Endometrial microvascular endothelial cells (primary cell): ENCODE data around the gene FLOT1. TPM values are rescaled to one million over a fixed set of nuclear protein-coding genes. Genes with fewer than 3 reads are reported as not detected.

ENCODE experiments used
- in situ Hi-C: cut with HindIII; loops from 2 replicates; pipeline ENCODE4 v1.10.0; 2017; ENCODE audit warnings: low sequenced_read_pairs, low pct_unique_long_range_greater_than_20kb; ENCODE audit errors: inconsistent ontology term
- total RNA-seq: library from RNA; depleted of rRNA; stranded (reverse); fragments of >200 nt; gene quantifications from one replicate; pipeline ENCODE4 v1.2.3, GENCODE V29; 2015; ENCODE audit errors: inconsistent ontology term

Gene FLOT1
- total RNA-seq, 1 donor from 2014 or later: 133 TPM

DNA sequence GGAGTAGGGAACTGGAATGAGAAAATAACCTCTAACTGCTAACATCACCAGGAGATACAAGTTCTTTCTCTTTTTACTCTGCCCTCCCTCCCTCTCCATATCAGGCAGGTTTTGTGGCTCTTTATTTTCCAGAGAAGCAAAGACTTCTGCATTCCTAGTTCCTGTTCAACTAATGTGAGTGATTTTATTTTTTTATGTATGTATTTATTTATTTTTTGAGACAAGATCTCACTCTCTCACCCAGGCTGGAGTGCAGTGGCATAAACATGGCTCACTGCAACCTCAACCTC, 7.8 kb upstream of the FLOT1 start:
- in situ Hi-C loops: no loop called here

DNA sequence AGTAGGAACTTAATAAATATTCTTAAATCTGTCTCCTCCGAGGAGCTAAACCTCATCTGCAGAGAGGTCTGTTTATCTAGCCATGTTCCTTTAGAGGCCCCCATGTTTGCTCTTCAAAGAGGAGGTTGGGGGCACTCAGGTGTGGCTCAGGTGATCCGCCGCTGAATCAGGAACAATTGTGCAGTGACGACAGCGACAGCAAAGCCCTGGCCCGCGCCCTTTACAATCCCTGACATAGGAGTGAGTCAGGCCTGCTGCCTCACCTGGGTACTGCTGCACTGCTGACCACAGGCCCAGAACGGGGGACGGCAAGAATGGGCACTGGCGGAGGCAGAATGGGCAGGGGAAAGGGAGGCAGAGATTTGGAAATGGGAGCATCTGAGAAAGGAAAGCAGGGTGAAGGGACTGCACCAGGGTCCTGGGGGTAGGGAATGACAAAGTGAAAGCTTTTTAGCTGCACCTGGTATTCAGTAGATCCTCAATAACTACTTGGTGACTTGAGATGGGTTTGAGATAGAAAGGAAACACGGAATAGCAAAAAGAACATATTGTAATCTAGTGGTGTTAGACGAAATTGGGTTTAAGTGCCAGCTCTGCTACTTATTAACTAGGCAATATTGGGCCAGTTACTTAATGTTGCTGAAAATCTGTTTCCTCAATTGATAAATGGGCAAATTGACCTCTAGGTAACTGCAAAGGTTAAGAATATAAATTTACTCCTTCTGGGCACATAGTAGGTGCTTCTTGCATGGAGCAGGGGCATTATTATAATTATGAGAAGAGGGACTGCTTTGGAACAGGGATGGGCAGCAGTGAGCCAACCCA, 7.3 kb upstream of the FLOT1 start:
- in situ Hi-C loops: loop anchor here (10.0 kb wide), 1 partner anchor 155 kb away; no protein-coding TSS in a partner anchor

DNA sequence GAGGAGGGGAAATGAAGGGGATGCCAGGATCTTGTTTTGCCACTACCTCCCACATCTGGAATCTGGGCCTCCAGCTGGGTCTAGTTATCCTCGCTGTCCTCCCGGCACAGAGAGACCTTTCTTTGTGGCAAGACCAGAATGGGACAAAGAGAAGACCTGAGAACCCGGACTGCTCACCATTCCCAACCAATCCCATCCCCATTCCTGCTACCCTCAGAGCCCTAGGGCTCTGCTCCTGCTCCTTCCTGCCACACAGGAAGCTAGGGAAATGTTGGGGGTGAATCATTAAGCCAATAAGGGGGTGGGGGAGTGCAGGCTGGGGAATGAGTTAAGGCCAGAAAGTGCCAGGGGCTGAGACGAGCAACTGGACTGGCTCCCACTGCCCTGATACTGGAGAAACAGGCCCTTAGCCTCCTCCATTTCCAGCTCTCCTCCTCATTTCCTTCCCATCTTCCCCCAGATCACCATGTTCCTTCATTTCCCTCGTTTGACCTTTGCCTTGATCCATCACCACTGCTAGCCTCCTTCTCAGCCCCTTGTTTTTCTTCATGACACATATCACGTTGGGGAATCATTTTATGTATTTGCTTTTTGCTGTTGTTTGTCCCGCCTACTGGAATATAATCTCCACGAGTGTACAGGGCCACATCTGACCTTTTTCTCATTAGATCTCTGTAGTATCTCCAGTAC, 6.5 kb upstream of the FLOT1 start:
- in situ Hi-C loops: loop anchor here (10.0 kb wide), 1 partner anchor 154 kb away; no protein-coding TSS in a partner anchor

DNA sequence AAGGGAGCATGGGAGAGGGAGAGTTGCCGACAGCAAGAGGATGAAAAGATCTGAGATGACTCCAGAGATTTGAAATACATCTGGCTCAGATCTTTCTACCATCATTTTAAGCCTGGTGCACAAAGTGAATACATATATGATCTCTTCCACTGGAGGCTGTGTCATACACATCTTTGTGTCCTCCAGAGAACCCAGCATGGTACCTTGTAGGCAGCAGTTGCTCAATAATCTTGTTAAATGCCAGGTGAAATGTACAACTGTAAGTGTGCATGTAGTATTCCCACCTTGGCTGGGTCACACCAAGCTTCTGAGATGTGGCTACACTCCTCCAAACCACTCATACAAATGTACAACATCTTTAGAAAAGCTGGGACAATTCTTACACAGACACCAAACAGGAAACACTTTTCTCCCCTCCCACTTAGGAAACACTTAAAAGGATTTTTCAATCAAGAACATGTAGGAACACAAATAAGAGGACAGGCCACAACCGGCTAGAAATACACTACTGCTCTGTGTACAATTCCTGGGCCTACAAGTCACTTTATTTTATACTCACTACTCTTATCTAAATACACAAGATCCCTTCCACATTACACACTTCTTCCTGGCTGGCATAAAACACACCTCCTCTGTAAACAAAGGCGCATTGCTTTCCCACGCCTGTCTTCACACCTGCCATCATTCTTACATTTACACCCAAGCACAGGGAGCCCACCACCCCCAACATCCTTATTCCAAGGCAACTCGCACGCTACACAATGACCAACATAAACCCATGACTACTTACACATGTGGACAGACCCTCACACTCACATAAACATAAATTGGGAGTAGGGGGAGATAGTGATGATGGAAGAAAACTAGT, 5.6 kb upstream of the FLOT1 start:
- in situ Hi-C loops: loop anchor here (10.0 kb wide), 1 partner anchor 153 kb away; no protein-coding TSS in a partner anchor

DNA sequence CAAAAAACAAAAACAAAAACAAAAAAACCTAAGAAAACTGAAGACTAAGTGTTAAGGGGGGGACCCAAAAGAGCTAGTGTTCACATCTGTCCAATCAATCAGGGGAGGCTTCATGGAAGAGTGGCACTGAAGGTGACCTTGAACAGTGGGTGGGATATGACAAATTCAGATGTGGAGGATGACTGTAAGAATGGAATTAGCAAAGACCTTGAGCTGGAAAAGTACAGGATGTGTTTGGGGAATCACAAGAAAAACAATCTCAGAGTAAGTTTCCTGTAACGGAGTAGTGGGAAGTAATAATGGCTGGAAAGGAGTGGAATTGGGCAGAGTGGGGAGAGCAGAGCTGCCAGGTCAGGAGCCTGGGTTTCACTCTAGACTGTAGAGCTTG, 4.8 kb upstream of the FLOT1 start:
- in situ Hi-C loops: loop anchor here (10.0 kb wide), 1 partner anchor 152 kb away; no protein-coding TSS in a partner anchor

DNA sequence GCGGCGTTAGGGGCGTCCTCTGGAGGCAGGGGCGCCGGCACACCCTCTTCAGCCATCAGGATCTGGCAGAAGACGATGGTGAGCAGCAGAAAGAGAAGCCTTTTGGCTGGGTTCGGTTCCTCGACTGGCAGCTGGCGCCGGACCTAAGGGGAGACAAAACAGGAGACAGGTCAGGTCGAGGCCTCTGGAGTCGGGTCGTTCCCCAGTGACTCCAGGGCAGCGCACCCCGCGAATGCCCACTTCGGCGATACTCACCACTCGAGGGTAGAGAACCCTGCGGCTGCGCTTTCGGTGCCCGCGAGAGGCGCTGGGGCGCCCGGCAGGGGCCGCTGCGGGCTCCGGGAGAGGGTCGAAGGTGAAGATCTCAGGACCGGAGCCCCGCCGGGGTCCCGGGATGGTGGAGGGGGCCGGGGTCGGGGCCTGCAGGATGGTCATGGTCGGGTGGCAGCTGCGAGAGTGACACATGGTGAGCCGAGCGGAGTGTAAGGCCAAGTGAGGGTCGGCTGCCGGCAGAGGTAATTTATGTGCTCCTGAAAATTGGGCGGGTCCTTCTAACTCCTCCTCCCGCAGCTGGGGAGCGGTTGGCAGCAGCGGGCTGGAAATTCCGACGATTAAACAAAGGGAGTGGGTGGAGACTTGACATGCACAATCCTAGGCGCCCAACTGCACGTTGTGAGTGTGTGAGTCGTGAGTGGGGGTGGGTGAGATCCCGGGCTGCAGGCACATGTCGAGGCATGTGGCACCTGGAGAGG, 1.7 kb upstream of the FLOT1 start, which contains the start of gene IER3:
TSS of gene IER3 (minus strand) at position 494 of the 752 bp plus-strand sequence. CDS start at position 465, 29 bp downstream.
- in situ Hi-C loops: loop anchor here (10.0 kb wide), 1 partner anchor 149 kb away; no protein-coding TSS in a partner anchor

DNA sequence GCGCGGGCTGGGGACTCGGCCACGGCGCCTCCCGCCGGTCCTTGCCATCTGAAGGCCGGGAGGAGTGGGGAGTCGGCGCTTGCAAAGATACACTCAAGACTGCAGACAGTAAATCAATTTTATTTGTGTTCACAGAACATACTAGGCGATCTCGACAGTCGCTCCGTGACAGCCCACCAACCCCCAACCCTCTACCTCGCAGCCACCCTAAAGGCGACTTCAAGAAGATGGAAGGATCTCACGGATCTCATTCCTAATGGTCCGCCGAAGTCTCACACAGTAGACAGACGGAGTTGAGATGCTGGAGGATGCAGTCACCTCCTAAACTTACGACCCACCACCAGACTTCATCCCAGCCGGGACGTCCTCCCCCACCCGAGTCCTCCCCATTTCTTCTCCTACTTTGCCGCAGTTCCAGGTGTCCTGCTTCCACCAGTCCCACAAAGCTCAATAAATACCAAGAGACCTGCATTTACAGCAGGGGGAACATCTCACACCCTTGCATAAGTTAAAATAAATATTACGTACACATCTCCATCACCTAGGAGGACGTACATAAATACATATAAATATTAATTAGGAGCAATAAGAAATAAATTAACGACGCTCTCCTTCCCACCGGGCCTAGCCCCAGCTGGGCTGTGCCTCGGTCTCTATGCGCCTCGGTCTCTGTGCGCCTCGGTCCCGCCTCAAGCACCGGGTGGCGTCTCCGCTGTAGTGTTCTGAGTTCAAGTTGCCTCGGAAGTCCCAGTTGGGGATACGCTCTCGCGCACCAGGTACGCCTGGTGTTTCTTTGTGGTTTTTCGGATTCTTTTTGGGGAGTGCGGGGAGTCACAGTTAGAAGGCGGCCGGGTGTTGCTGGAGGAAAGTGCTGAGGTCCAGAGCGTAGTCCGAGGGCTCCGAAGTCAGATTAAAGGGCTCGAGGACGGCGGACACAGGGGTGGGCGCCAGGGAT, 889 bp upstream of the FLOT1 start:
- in situ Hi-C loops: loop anchor here (10.0 kb wide), 1 partner anchor 149 kb away; no protein-coding TSS in a partner anchor

DNA sequence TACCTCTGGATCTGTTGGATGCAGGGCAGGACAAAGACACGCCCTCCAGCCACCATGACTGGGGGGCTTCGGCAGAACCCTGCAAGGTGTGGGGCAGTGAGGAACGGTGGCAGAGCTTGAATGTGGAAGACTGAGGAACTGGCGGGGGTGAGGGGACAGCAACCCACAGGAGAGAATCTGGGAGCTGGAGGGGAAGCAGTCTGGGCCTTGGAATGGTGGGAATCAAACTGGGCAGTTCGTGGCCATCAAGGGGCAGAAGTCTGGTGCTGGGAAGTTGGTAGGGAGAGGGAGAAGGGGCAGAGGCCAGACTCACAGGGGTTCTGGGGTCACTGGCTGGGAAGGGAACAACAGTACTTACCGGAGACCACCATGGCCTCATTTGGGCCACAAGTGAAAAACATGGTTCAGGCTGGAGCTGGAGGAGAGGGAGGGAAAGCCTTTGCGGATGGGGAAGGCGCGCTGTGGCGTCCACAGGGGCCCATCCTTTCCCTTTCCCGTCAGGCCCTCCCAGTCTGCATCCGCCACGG, 635 bp downstream of the FLOT1 start:
- in situ Hi-C loops: loop anchor here (10.0 kb wide), 1 partner anchor 147 kb away; no protein-coding TSS in a partner anchor

- in situ Hi-C loops: loop anchor here (10.0 kb wide), 1 partner anchor 146 kb away; no protein-coding TSS in a partner anchor
Observed at GRCh38 chr6:30741063-30741779, 1.3 kb downstream of the FLOT1 start.

- in situ Hi-C loops: loop anchor here (10.0 kb wide), 1 partner anchor 146 kb away; no protein-coding TSS in a partner anchor
Observed at GRCh38 chr6:30740540-30740870, 2.0 kb downstream of the FLOT1 start.

DNA sequence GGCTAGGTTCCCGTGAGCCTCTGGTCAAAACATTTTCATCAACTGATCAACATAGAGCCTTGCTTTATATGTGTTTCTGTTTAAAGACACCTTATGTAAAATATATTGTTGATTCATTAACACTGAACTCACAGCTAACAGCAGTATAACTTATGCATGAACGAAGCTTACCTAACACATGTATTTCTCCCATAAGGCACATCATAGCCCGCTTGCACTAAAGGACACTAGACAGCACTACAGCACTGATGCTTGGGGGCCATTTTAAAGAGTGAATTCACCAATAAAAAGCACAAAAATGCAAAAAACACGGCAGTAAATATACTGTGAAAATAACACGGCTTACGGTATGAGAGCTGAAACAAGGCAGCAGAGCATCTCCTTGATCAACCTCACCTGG, 4.0 kb downstream of the FLOT1 start:
- in situ Hi-C loops: loop anchor here (10.0 kb wide), 2 partner anchors 74 to 336 kb away; no protein-coding TSS in a partner anchor

DNA sequence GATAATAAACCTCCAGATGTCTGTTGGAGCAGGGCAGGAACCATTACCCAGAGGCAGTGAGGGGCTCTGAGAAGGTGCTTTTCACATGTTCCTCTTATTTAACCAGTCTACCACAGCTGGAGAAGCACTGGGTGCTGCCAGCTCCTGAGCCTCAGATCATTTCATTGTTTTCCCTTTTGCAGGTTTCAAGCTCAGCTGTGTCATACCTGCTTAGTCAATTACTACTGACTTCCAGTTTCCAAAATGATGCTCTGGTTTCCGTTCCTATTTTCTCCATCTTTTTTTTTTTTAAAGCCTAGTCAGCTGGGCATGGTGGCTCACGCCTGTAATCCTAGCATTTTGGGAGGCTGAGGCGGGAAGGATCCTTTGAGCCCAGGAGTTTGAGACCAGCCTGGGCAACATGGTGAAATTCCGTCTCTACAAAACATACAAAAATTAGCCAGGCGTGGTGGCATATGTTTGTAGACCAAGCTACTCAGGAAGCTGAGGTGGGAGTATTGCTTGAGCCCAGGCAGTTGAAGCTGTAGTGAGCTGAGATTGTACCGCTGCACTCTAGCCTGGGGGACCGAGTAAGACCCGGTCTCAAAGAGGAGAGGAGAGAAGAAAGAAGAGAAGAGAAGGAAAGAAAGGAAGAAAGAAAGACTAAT, 6.7 kb downstream of the FLOT1 start:
- in situ Hi-C loops: loop anchor here (10.0 kb wide), 2 partner anchors 71 to 339 kb away; no protein-coding TSS in a partner anchor

DNA sequence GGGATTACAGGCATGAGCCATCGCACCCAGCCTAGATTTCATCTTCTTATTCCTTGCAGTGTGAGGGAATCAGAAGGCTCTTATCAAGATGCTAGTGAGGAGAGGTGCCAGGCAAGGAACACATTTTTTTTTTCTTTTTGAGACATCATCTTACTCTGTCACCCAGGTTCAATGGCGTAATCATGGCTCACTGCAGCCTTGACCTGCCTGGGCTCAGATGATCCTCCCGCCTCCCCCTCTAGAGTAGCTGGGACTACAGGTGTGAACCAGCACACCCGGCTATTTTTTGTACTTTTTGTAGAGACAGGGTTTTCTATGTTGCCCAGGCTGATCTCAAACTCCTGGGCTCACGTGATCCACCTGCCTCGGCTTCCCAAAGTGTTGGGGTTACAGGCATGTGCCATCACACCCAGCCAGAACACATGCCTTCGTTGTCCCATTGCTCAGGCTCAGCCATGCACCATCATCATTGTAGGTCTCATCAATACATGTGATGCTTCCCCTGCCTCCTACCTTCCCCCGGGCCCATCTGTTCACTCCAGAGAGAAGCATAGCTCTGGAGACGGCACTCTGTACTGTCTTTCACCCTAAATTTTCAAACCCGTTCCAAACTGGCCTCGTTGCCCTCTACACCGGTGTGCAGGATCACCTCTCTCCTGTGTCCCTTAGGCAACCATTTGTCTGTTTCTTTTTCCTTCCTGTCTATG, 10.1 kb downstream of the FLOT1 start:
- in situ Hi-C loops: loop anchor here (10.0 kb wide), 2 partner anchors 68 to 342 kb away; no protein-coding TSS in a partner anchor

DNA sequence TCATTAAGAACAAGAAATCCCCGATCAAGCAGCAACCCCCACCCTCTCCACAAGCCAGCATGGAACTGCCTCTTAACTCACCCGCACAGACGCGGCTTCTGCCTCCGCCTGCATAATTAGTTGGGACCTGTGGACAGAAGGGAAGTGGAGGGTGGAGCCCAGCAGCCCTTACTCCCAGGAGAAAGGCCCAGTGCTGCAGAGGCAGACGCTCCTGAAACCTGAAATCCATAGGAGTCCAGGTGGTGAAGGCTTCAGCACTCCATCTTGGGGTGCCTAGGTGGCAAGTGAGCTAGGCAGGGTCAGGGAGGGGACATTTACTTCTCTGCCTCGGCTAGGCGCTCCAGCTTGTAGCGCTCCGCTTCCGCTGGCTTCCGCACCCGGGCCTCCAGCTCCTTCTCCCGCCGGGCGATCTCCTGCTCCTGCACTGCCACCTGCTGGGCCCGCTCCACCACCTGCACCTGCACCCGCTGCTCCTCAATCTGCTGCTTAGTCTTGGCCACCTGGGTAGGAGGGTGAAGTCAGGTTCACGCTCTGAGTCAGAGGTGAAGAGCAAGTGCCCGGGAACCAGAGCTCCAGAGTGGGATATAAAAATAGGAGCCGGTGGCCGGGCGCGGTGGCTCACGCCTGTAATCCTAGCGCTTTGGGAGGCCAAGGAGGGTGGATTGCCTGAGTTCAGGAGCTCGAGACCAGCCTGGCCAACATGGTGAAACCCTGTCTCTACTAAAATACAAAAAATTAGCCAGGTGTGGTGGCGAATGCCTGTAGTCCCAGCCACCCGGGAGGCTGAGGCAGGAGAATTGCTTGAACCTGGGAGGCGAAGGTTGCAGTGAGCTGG, 11.7 kb downstream of the FLOT1 start:
- in situ Hi-C loops: loop anchor here (10.0 kb wide), 2 partner anchors 66 to 344 kb away; no protein-coding TSS in a partner anchor
